Neural progenitor cell (in vitro differentiated cells): ENCODE data around the gene EPB41L3. TPM values are rescaled to one million over a fixed set of nuclear protein-coding genes. Genes with fewer than 3 reads are reported as not detected.

ENCODE experiments used
- DNase-seq: peaks from one replicate; pipeline ENCODE4 v3.0.0-alpha.2; 2016; ENCODE audit warnings: low spot score
- H2AFZ ChIP-seq: fragments of 200-600 bp; sonication (generic); replicated peaks from 2 replicates; pipeline ENCODE4 v1.6.1; 2016; ENCODE audit warnings: antibody characterized with exemption
- H3F3A ChIP-seq: fragments of 200-600 bp; sonication (generic); 2 replicates; pipeline ENCODE4 v1.6.1; 2016; ENCODE audit warnings: antibody characterized with exemption, low read depth
- H3K27ac ChIP-seq: fragments of 200-600 bp; sonication (generic); 2 replicates; pipeline ENCODE4 v1.5.1; 2016; ENCODE audit warnings: mild to moderate bottlenecking
- H3K27me3 ChIP-seq: fragments of 200-600 bp; sonication (generic); 2 replicates; pipeline ENCODE4 v1.6.1; 2016; ENCODE audit warnings: mild to moderate bottlenecking, moderate library complexity
- H3K36me3 ChIP-seq: fragments of 200-600 bp; sonication (generic); 2 replicates; pipeline ENCODE4 v1.5.1; 2016
- H3K4me1 ChIP-seq: fragments of 200-600 bp; sonication (generic); 2 replicates; pipeline ENCODE4 v1.6.1; 2016; ENCODE audit warnings: mixed run types
- H3K4me2 ChIP-seq: fragments of 200-600 bp; sonication (generic); 2 replicates; pipeline ENCODE4 v1.6.1; 2016
- H3K4me3 ChIP-seq: fragments of 200-600 bp; sonication (generic); 2 replicates; pipeline ENCODE4 v1.5.1; 2016
- H3K79me2 ChIP-seq: fragments of 200-600 bp; sonication (generic); 2 replicates; pipeline ENCODE4 v1.6.1; 2016; ENCODE audit warnings: low read depth
- H3K9ac ChIP-seq: fragments of 200-600 bp; sonication (generic); 2 replicates; pipeline ENCODE4 v1.6.1; 2016
- H3K9me3 ChIP-seq: fragments of 200-600 bp; sonication (generic); 2 replicates; pipeline ENCODE4 v1.5.1; 2016; ENCODE audit warnings: low read depth
- H4K20me1 ChIP-seq: fragments of 200-600 bp; sonication (generic); 2 replicates; pipeline ENCODE4 v1.6.1; 2016; ENCODE audit warnings: low read depth
- H3K27ac Mint-ChIP-seq: 3 replicates; pipeline ENCODE4 v1.8.0; 2021; ENCODE audit warnings: mixed read lengths
- H3K27me3 Mint-ChIP-seq: 2 replicates; pipeline ENCODE4 v1.8.0; 2022; ENCODE audit warnings: low read depth, mild to moderate bottlenecking, inconsistent platforms, moderate library complexity, mixed read lengths; ENCODE audit not compliant: insufficient read depth
- H3K36me3 Mint-ChIP-seq: 3 replicates; pipeline ENCODE4 v1.8.0; 2021; ENCODE audit warnings: mixed read lengths
- H3K4me1 Mint-ChIP-seq: 3 replicates; pipeline ENCODE4 v1.8.0; 2021; ENCODE audit warnings: mixed read lengths
- H3K4me3 Mint-ChIP-seq: 3 replicates; pipeline ENCODE4 v1.8.0; 2021; ENCODE audit warnings: mild to moderate bottlenecking, moderate library complexity, mixed read lengths
- H3K9me3 Mint-ChIP-seq: 3 replicates; pipeline ENCODE4 v1.8.0; 2020; ENCODE audit warnings: mixed read lengths
- CTCF ChIP-seq: fragments of 200-600 bp; sonication (generic); IDR thresholded peaks from 2 replicates; pipeline ENCODE4 v1.5.1; 2017; ENCODE audit warnings: antibody characterized with exemption, mild to moderate bottlenecking
- EZH2 ChIP-seq: fragments of 200-600 bp; sonication (generic); IDR thresholded peaks from 2 replicates; pipeline ENCODE4 v1.6.1; 2017; ENCODE audit warnings: antibody characterized with exemption, mild to moderate bottlenecking, moderate library complexity
- EZH2phosphoT487 ChIP-seq: fragments of 200-600 bp; sonication (generic); IDR thresholded peaks from 2 replicates; pipeline ENCODE4 v1.6.1; 2017; ENCODE audit warnings: antibody characterized with exemption
- total RNA-seq: library from RNA; depleted of rRNA; stranded (reverse); fragments of >200 nt; gene quantifications from 2 replicates; pipeline ENCODE4 v1.2.3, GENCODE V29; 2015; ENCODE audit warnings: low replicate concordance

Gene EPB41L3
- total RNA-seq, result 1.7 and 8.6 TPM in 2 replicates

GRCh38 chr18:5543773-5544389 lies at the start of gene EPB41L3:
TSS of gene EPB41L3 (minus strand) at chr18:5543997. CDS start at chr18:5489183, 54,814 bp downstream.
- no peak within 1 kb of the TSS for H3K27ac ChIP-seq

GRCh38 chr18:5588529-5588928 lies 44.7 kb upstream of the EPB41L3 start:
- Mint-ChIP-seq H3K27ac (no peak overlapping the region), H3K4me3 (no peak overlapping the region), H3K36me3 (peaks cover 3% of the 10 kb centered on the region), H3K4me1 (peaks cover 6% of the 10 kb centered on the region), H3K27me3 (peaks cover 5% of the 10 kb centered on the region), H3K9me3 (peaks cover 4% of the 10 kb centered on the region)
- TF ChIP-seq EZH2 (no peak), CTCF (no peak), EZH2phosphoT487 (no peak)
- H3K4me3 ChIP-seq, result no peak overlapping the region
- H3K9me3 ChIP-seq, result no peaks in the 10 kb centered on the region
- H2AFZ ChIP-seq, result no peak overlapping the region
- H3F3A ChIP-seq, result no peaks in the 10 kb centered on the region
- H3K27me3 ChIP-seq, result no peaks in the 10 kb centered on the region
- H4K20me1 ChIP-seq, result no peaks in the 10 kb centered on the region
- no peaks in the 10 kb centered on the region for H3K79me2 ChIP-seq
- DNase-seq, result no peak
- H3K4me2 ChIP-seq, result no peak overlapping the region
- no peak overlapping the region for H3K27ac ChIP-seq
- no peak overlapping the region for H3K9ac ChIP-seq
- no peaks in the 10 kb centered on the region for H3K4me1 ChIP-seq
- H3K36me3 ChIP-seq, result no peaks in the 10 kb centered on the region

More at GRCh38 chr18:5543773-5544389, at the start of gene EPB41L3:
- Histone ChIP-seq H4K20me1 (peaks cover 12% of the 10 kb centered on the region), H3K79me2 (no peaks in the 10 kb centered on the region), H3K4me2 (peak within 1 kb of the TSS; percentile 99), H3K4me3 (peak within 1 kb of the TSS; percentile 78), H3K36me3 (no peaks in the 10 kb centered on the region), H3F3A (peaks cover 9% of the 10 kb centered on the region), H3K27me3 (peaks cover 83% of the 10 kb centered on the region), H2AFZ (peak within 1 kb of the TSS; percentile 96), H3K4me1 (peaks cover 7% of the 10 kb centered on the region), H3K9ac (no peak within 1 kb of the TSS), H3K9me3 (no peaks in the 10 kb centered on the region)
- peak; percentile 61 for TF ChIP-seq EZH2
- TF ChIP-seq EZH2phosphoT487, result peak; percentile 55
- TF ChIP-seq CTCF, result no peak
- H3K4me1 Mint-ChIP-seq, result peaks cover 26% of the 10 kb centered on the region
- H3K27ac Mint-ChIP-seq, result no peak within 1 kb of the TSS
- H3K9me3 Mint-ChIP-seq, result no peaks in the 10 kb centered on the region
- peak within 1 kb of the TSS; percentile 90 for H3K4me3 Mint-ChIP-seq
- no peaks in the 10 kb centered on the region for H3K36me3 Mint-ChIP-seq
- H3K27me3 Mint-ChIP-seq, result peaks cover 8% of the 10 kb centered on the region
- DNase-seq, result peak; percentile 55

GRCh38 chr18:5585653-5586052 lies 41.9 kb upstream of the EPB41L3 start:
- Histone ChIP-seq H3K79me2 (no peaks in the 10 kb centered on the region), H3K27me3 (no peaks in the 10 kb centered on the region), H4K20me1 (no peaks in the 10 kb centered on the region), H2AFZ (no peak overlapping the region), H3K9me3 (no peaks in the 10 kb centered on the region), H3K9ac (no peak overlapping the region), H3K4me2 (no peak overlapping the region), H3F3A (no peaks in the 10 kb centered on the region), H3K36me3 (no peaks in the 10 kb centered on the region), H3K4me1 (peaks cover 14% of the 10 kb centered on the region), H3K4me3 (no peak overlapping the region), H3K27ac (no peak overlapping the region)
- peaks cover 28% of the 10 kb centered on the region for H3K4me1 Mint-ChIP-seq
- H3K4me3 Mint-ChIP-seq, result no peak overlapping the region
- TF ChIP-seq CTCF (no peak), EZH2 (no peak)
- H3K9me3 Mint-ChIP-seq, result peaks cover 1% of the 10 kb centered on the region
- H3K27me3 Mint-ChIP-seq, result peaks cover 1% of the 10 kb centered on the region
- DNase-seq, result no peak
- peaks cover 1% of the 10 kb centered on the region for H3K36me3 Mint-ChIP-seq
- no peak overlapping the region for H3K27ac Mint-ChIP-seq
